GM08714 (cell line): ENCODE results near the gene PROSER2.

Source experiments
- H3K4me3 ChIP-seq: fragments of 200-500 bp; sonication (Bioruptor generic); 2 replicates; pipeline ENCODE4 v1.5.1; 2014; ENCODE audit warnings: mild to moderate bottlenecking, low read length, inconsistent platforms
- ZNF274 ChIP-seq: IDR thresholded peaks from 2 replicates; pipeline ENCODE4 v1.6.1; 2012; ENCODE audit warnings: mild to moderate bottlenecking, low read depth, low read length

PROSER2 gene

DNA sequence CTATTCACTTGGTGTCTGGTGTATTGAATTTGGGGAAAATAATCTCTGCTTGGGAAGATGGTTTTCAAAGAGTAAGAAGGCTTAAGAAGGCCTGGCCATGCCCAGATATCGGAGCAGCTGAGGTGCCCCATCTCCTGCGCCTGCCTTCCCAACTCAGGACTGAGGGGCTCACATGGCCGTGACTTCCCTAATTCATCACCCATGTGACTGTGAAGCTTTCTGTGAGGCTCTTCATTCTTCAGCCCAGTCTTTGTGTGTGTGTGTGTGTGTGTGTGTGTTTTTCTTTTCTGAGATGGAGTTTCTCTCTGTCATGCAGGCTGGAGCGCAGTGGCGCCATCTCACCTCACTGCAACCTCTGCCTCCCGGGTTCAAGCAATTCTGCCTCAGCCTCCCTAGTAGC lies 53.2 kb downstream of the PROSER2 start:
- H3K4me3 ChIP-seq, result no peak overlapping the region
- TF ChIP-seq ZNF274, result no peak

- TF ChIP-seq ZNF274, result no peak
- no peak overlapping the region for H3K4me3 ChIP-seq
Observed at GRCh38 chr10:11876805-11877590, 53.8 kb downstream of the PROSER2 start.

DNA sequence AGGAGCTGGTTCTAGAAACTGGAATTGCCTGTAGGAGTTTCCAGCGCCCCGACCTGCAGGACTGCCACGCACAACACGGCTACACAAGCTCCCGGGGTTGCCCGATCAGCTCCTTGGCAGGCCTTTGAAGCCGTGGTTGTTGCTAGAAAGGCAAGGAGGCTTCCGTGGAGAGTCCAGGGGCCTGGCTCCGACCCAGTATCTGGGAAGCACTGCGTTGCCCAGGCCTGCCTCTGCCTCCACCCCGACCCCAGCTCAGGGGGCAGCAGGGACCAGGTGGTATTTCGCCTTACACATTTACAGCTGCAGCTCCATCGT lies 54.4 kb downstream of the PROSER2 start:
- TF ChIP-seq ZNF274, result no peak

GRCh38 chr10:11878776-11879175 lies 55.6 kb downstream of the PROSER2 start:
- H3K4me3 ChIP-seq, result no peak overlapping the region
- no peak for TF ChIP-seq ZNF274

More for the DNA sequence above, 54.4 kb downstream of the PROSER2 start:
- no peak overlapping the region for H3K4me3 ChIP-seq

- H3K4me3 ChIP-seq, result no peak overlapping the region
- TF ChIP-seq ZNF274, result no peak
Observed at GRCh38 chr10:11879387-11880094, 56.4 kb downstream of the PROSER2 start.

DNA sequence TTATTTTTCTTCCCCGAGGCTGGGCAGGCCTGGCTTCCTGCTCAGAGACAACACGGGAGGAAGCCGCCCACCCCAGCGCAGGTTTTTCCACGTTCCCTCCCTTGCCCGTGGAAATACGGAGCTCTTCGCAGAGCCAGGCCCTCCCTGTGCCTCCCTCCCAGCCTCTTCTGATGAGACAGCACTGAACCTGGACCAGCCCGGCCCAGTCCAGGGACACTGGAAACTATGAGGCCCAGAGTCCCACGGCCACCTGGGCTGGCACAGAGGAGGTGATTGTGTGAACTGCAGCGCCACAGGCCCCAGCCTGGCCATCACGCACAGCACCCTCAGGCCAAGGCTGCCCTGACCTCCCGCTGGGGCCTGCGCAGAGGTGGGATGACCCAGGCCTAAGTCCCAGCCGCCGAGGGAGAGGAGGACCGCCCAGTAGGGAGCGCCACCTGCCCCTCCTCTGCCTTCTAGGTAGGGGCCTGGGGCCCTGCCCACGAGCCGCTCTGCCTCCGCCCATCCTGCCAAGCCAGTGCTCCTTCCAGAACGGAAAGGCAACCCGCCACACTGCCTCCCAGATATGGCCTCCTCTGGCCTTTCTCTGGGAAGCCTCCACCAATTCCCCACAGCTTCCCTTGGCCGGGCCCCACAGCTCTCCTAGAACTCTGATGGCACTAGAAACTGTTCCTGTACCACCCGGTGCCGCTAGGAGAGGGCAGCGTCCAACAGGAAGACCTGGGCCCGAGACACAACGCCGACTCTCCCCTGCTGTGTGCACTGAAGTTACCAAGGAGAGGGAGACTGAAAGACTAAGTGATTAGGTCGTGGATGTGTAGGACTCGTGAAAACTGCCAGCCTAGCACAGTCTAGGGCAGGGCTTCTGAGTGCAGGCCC lies 57.2 kb downstream of the PROSER2 start:
- H3K4me3 ChIP-seq, result no peak overlapping the region
- no peak for TF ChIP-seq ZNF274

DNA sequence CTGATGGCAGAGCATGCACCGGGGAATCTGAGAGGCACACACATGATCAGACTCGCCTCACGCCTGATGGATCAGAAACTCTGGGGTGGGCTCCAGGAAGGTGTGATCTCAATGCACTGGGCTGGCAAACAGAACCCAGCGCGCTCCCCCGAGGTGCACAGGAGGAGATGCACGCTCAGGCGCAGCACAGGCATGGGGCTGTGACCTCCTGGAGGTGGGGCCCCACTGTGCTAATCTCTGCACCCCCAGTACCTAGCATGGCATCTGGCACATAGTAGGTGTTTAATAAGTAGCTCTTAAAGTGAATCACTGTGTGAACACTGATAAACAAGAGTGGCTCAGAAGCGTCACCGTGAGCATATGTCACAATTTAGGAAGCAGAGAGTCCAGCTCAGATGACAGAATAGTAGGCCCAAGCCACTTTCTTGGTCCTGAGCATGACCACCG lies 57.9 kb downstream of the PROSER2 start:
- TF ChIP-seq ZNF274, result no peak
- no peak overlapping the region for H3K4me3 ChIP-seq

GRCh38 chr10:11881477-11882417 lies 58.6 kb downstream of the PROSER2 start:
- no peak for TF ChIP-seq ZNF274
- no peak overlapping the region for H3K4me3 ChIP-seq

GRCh38 chr10:11882646-11883375 lies 59.7 kb downstream of the PROSER2 start:
- TF ChIP-seq ZNF274, result no peak
- no peak overlapping the region for H3K4me3 ChIP-seq

DNA sequence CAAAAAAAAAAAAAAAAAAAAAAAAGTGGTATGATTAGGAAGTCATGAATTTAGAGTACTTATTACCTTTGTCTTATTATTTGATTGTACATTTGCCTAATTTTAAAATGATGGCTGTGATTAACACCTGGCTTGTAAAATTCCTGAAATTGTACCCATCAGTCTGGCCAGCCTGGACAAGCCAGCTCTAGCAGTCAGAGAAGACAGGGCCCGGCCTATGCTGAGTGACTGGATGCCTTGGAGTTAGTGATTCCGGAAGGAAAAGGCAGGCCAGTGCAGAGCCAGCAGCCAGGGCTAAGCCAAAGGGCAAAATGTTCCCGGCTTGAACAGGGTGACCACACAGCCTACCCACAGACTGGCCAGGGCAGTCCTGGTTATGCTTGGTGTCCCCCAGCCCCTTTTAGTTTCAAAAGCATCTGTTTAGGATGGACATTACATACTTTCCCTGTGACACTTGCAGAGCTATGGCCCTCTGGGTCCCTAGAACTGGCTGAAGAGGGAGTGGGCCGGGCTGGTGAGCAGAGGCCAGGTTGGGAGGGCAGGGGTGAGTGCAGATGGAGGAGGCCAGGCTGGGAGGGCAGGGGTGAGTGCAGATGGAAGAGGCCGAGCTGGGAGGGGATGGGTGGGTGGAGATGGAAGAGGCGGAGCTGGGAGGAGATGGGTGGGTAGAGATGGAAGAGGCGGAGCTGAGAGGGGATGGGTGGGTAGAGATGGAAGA lies 61.7 kb downstream of the PROSER2 start:
- TF ChIP-seq ZNF274, result no peak
- no peak overlapping the region for H3K4me3 ChIP-seq

- TF ChIP-seq ZNF274, result no peak
- H3K4me3 ChIP-seq, result no peak overlapping the region
Observed at GRCh38 chr10:11885437-11886137, 62.4 kb downstream of the PROSER2 start.

DNA sequence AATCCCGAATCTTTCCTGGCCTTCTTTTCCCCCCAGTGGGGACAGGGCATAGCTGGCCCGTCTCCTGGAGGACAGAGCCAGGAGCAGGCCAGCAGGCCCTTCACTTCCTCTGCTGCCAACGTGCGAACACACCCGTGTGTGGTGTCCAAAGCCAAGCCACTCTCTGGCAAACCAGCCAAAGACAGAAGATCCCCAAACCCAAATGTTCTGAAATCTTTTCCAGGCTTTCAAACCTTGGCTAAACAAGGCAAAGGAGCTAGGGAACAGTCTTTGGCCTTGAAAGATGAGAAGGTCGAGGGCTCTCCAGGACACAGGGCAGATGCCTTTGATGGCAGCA lies 63.0 kb downstream of the PROSER2 start:
- no peak overlapping the region for H3K4me3 ChIP-seq
- TF ChIP-seq ZNF274, result no peak
